ENCODE measurements around the gene PARVB. TPM values are rescaled to one million over a fixed set of nuclear protein-coding genes. Genes with fewer than 3 reads are reported as not detected.

PARVB gene
- total RNA-seq, 1 experiment from 2014 or later: 35.3 TPM

GRCh38 chr22:44026066-44026629, 2.0 kb downstream of the PARVB start:
- Histone ChIP-seq H3K27me3 (ENCODE audit: insufficient read depth, low read depth) (no peaks in the 10 kb centered on the region), H3K79me2 (ENCODE audit: low read depth) (peaks cover 6% of the 10 kb centered on the region), H2AFZ (no peak overlapping the region), H3K9me2 (ENCODE audit: insufficient read depth) (no peaks in the 10 kb centered on the region), H3K4me1 (replicated peaks; ENCODE audit: insufficient read depth) (peaks cover 5% of the 10 kb centered on the region), H3K4me2 (no peak overlapping the region; the same call in 1 of the 2 replicates), H3K9me3 (ENCODE audit: insufficient read depth, low read depth) (no peaks in the 10 kb centered on the region), H3K4me3 (no peak overlapping the region), H4K20me1 (ENCODE audit: insufficient read depth) (peaks cover 5% of the 10 kb centered on the region; the same call in 1 of the 2 replicates), H3K27ac (no peak overlapping the region), H3F3A (ENCODE audit: insufficient read depth, low read depth) (no peaks in the 10 kb centered on the region), H3K36me3 (ENCODE audit: low read depth) (no peaks in the 10 kb centered on the region)
- ChIA-PET POLR2A (ENCODE audit: unreplicated experiment) (interaction anchor here (0.7 kb wide), 1 partner anchor 917 kb away, joined by 3 read pairs; no protein-coding TSS in a partner anchor), CTCF (no interaction called here)
- DNase-seq: no peak
- BruUV-seq (replicated peaks): no TSS peak
- TF ChIP-seq EZH2 (IDR thresholded peaks at IDR 0.05; ENCODE audit: low read depth) (no peak), CTCF (conservative IDR thresholded peaks at IDR 0.05) (no peak)
- intact Hi-C loops (cut with micrococcal nuclease; ENCODE audit: unreplicated experiment): no loop called here

- H3F3A ChIP-seq (ENCODE audit: insufficient read depth, low read depth): no peaks in the 10 kb centered on the region
- H3K27ac ChIP-seq: no peak overlapping the region
- peaks cover 5% of the 10 kb centered on the region for H3K4me1 ChIP-seq (replicated peaks; ENCODE audit: insufficient read depth)
- H3K4me3 ChIP-seq: no peak overlapping the region
- H2AFZ ChIP-seq: no peak overlapping the region
- H3K9me2 ChIP-seq (ENCODE audit: insufficient read depth): no peaks in the 10 kb centered on the region
- TF ChIP-seq EZH2 (IDR thresholded peaks at IDR 0.05; ENCODE audit: low read depth): no peak
- no peak for TF ChIP-seq CTCF (conservative IDR thresholded peaks at IDR 0.05)
- intact Hi-C loops (cut with micrococcal nuclease; ENCODE audit: unreplicated experiment): no loop called here
- H3K4me2 ChIP-seq: no peak overlapping the region
- H3K9me3 ChIP-seq (ENCODE audit: insufficient read depth, low read depth): no peaks in the 10 kb centered on the region
- no TSS peak for BruUV-seq (replicated peaks)
- H3K27me3 ChIP-seq (ENCODE audit: insufficient read depth, low read depth): no peaks in the 10 kb centered on the region
- no peaks in the 10 kb centered on the region for H3K36me3 ChIP-seq (ENCODE audit: low read depth)
- peaks cover 5% of the 10 kb centered on the region; the same call in 1 of the 2 replicates for H4K20me1 ChIP-seq (ENCODE audit: insufficient read depth)
- H3K79me2 ChIP-seq (ENCODE audit: low read depth): peaks cover 6% of the 10 kb centered on the region
- CTCF ChIA-PET: no interaction called here
- no peak for DNase-seq
- POLR2A ChIA-PET (ENCODE audit: unreplicated experiment): no interaction called here
These were observed 2.8 kb downstream of the PARVB start for GRCh38 chr22:44026630-44027511.

DNA sequence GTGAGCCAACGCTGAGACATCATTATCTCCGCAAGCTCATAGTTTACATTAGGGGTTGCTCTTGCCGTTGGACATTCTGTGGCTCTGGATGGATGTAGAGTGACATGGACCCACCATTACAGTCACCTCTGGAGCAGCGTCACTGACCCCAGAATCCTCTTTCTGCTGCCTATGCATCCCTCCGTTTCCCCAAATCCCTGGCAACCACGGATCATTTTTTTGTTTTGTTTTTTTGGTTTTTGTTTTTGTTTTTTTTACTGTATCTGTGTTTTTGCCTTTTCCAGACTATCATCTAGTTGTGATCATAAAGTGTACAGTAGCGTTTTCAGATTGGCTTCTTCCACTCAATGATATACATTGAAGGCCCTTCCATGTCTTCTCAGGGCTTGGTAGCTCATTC, 4.0 kb downstream of the PARVB start:
- H3K27ac ChIP-seq: no peak overlapping the region
- POLR2A ChIA-PET (ENCODE audit: unreplicated experiment): no interaction called here
- BruUV-seq (replicated peaks): no TSS peak

More for the DNA sequence above, 4.0 kb downstream of the PARVB start:
- Histone ChIP-seq H3K9me3 (ENCODE audit: insufficient read depth, low read depth) (no peaks in the 10 kb centered on the region), H3K4me2 (no peak overlapping the region), H3F3A (ENCODE audit: insufficient read depth, low read depth) (no peaks in the 10 kb centered on the region), H2AFZ (no peak overlapping the region), H3K36me3 (ENCODE audit: low read depth) (no peaks in the 10 kb centered on the region), H3K79me2 (ENCODE audit: low read depth) (peaks cover 2% of the 10 kb centered on the region), H3K9me2 (ENCODE audit: insufficient read depth) (no peaks in the 10 kb centered on the region), H4K20me1 (ENCODE audit: insufficient read depth) (peaks cover 5% of the 10 kb centered on the region), H3K4me1 (replicated peaks; ENCODE audit: insufficient read depth) (peaks cover 2% of the 10 kb centered on the region), H3K4me3 (no peak overlapping the region), H3K27me3 (ENCODE audit: insufficient read depth, low read depth) (no peaks in the 10 kb centered on the region)
- DNase-seq: no peak
- TF ChIP-seq CTCF (conservative IDR thresholded peaks at IDR 0.05): no peak
- TF ChIP-seq EZH2 (IDR thresholded peaks at IDR 0.05; ENCODE audit: low read depth): no peak
- intact Hi-C loops (cut with micrococcal nuclease; ENCODE audit: unreplicated experiment): no loop called here
- CTCF ChIA-PET: no interaction called here
